ENCODE measurements around the gene TRPM4.

Gene TRPM4

DNA sequence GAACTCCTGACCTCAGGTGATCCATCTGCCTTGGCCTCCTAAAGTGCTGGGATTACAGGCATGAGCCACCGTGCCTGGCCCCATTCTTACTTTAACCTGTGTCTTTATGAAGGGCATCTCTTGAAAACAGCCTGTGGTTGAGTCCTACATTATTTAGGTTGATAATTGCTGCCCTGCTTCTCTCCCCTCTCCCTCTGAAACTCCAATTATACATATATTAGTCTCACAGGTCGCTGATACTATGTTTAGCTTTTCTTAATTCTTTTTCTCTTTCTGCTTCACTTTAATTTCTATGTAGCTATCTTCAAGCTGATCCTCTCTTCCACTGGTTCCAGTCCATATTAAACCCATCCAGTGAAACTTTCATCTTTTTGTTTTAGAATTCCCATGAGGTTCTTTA is 92.3 kb downstream of the TRPM4 start:
- H3K27ac Mint-ChIP-seq = no peak overlapping the region
- no peak overlapping the region for H3K4me3 Mint-ChIP-seq
- H3K36me3 Mint-ChIP-seq (ENCODE audit: low read depth) = no peaks in the 10 kb centered on the region
- no peaks in the 10 kb centered on the region for H3K4me1 Mint-ChIP-seq
- TF ChIP-seq, protein P1, sequence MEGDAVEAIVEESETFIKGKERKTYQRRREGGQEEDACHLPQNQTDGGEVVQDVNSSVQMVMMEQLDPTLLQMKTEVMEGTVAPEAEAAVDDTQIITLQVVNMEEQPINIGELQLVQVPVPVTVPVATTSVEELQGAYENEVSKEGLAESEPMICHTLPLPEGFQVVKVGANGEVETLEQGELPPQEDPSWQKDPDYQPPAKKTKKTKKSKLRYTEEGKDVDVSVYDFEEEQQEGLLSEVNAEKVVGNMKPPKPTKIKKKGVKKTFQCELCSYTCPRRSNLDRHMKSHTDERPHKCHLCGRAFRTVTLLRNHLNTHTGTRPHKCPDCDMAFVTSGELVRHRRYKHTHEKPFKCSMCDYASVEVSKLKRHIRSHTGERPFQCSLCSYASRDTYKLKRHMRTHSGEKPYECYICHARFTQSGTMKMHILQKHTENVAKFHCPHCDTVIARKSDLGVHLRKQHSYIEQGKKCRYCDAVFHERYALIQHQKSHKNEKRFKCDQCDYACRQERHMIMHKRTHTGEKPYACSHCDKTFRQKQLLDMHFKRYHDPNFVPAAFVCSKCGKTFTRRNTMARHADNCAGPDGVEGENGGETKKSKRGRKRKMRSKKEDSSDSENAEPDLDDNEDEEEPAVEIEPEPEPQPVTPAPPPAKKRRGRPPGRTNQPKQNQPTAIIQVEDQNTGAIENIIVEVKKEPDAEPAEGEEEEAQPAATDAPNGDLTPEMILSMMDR (IDR thresholded peaks at IDR 0.05; ENCODE audit: unreplicated experiment in 3 of 3) = no peak
- H3K27me3 Mint-ChIP-seq (ENCODE audit: low read depth) = no peaks in the 10 kb centered on the region
- H3K9me3 Mint-ChIP-seq = peaks cover 6% of the 10 kb centered on the region

DNA sequence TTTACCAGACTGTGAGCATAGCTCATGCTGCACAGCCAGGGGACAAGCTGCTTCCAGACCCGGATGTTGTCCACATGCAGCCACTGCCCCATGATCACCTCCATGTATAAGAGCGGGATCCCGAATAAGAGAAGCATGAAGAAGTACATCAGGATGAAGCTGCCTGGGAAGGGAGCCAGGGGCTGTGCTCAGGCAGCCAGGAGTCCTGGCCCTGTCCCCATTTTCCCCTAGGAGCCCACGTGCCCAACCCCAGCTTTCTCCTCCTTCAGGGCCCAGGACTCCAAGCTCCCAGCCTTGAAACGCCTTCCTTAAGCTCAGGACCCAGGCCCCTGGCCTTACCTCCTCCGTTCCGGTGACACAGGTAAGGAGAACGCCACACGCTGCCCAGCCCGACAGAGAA is 98.1 kb downstream of the TRPM4 start:
- no peaks in the 10 kb centered on the region for H3K4me1 Mint-ChIP-seq
- H3K9me3 Mint-ChIP-seq = peaks cover 25% of the 10 kb centered on the region
- no peak overlapping the region for H3K4me3 Mint-ChIP-seq
- no peaks in the 10 kb centered on the region for H3K27me3 Mint-ChIP-seq (ENCODE audit: low read depth)
- H3K36me3 Mint-ChIP-seq (ENCODE audit: low read depth) = no peaks in the 10 kb centered on the region
- H3K27ac Mint-ChIP-seq = no peak overlapping the region
- TF ChIP-seq, protein P1 (IDR thresholded peaks at IDR 0.05; ENCODE audit: unreplicated experiment in 3 of 3) = no peak

DNA sequence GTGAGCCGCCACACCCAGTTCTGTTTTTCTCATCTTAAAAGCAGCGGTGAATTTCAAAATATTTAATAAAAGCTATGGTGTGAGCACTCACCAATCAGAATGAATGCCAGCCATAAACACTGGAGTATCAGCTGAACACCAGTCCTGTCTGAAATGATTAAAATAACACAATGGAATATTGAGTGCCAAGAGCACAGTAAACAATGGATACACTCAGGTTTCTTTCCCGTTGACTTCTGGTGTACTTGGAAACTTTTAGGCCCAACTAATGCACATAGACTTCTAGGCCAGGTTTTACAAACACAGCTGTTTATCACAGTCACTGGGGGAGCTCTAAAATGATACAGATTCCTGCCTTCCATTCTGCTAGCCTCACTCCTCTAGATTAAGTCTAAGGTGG is 99.1 kb downstream of the TRPM4 start:
- Mint-ChIP-seq H3K4me1 (no peaks in the 10 kb centered on the region), H3K9me3 (peaks cover 29% of the 10 kb centered on the region), H3K27me3 (ENCODE audit: low read depth) (no peaks in the 10 kb centered on the region), H3K36me3 (ENCODE audit: low read depth) (no peaks in the 10 kb centered on the region), H3K27ac (no peak overlapping the region), H3K4me3 (no peak overlapping the region)
- TF ChIP-seq, protein P1 (IDR thresholded peaks at IDR 0.05; ENCODE audit: unreplicated experiment in 3 of 3) = no peak
